Activated T-cell treated with anti-CD3 and anti-CD28 coated beads for 1 hour (primary cell): ENCODE results near the gene HLCS.
"Not testable (repeated sequence)": the region's sequence is repeated elsewhere in the genome, so short reads cannot be mapped to it uniquely, and the experiment has no call there.

Experiments
- DNase-seq: peaks from one replicate; pipeline ENCODE4 v3.0.0-alpha.2; 2020; ENCODE audit warnings: low read depth

The HLCS gene

GRCh38 chr21:36955783-36956182 lies 10.7 kb downstream of the HLCS start:
- DNase-seq = no peak

- DNase-seq = not testable (repeated sequence)
These were observed 14.1 kb downstream of the HLCS start for GRCh38 chr21:36952331-36952730.

DNA sequence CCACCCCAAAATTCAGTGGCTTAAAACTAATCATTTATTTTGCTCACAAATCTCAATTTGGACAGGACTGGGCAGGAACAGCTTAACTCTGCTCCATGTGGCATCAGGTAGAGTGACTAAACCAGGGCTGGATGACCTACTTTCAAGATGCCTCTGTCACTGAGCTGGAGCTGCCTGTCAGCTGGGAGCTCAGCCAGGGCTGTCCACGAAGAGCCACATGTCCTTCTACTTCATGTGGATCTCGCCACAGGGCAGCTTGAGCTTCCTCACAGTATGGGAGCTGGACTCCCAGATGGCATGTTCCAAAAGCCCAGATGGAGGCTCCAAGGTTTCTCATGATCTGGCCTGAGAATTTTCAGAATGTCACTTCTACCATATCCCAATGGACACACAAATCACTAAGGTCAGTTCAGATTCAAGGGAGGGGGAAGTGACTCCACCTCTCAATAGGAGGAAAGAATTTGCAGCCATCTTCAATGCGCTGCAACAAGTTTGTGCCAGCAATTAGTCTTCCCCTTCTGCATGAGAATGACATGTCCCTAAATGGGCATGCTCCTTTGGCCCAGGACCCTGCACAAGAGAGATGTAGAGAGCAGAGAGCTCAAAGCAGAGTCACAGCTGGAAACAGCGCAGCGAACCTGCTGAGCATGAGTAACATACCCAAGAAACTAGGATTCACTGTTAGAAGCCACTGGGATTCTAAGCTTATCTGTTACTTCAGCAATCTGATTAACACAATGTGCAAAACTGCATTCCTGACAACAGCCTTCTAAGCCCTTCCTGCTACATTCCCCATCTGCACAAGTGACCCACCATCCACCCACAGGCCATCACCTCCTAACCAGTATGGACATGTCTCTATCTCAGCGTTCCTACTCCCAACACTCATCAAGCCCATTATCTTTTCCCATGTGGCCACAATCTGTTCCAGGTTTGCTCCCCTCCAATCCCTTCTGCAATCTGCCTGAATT lies 17.0 kb downstream of the HLCS start:
- DNase-seq = no peak

GRCh38 chr21:36948686-36949085 lies 17.8 kb downstream of the HLCS start:
- no peak for DNase-seq

GRCh38 chr21:36946949-36947356 lies 19.5 kb downstream of the HLCS start:
- no peak for DNase-seq

DNA sequence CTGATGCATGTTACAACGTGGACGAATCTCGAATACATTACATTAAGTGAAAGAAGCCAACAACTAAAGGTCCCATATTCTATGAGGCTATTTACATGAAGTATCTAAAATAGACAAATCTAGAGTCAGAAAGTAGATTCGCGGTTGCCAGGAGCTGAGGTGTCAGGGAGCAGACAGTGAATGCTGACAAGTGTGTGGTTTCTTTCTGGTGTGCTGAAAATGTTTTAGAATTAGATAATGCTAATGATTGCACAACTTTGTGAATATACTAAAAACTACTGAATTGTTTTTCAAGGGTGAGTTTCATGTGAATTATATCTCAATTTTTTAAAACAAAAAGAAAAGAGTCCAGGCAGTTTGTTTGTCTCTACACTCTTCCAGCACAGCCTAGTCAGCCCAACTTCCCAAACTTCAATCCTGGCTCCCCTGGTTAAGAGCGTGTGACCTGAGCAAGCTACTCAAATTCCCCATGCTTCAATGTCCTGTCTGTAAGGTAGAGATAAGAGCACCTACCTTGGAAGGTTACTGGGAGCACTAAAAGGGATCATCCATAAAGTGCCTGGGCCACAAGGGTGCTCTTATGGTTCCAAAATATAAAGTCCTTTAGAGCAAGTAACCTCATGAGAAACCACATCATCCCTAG lies 20.9 kb downstream of the HLCS start:
- DNase-seq = no peak

DNA sequence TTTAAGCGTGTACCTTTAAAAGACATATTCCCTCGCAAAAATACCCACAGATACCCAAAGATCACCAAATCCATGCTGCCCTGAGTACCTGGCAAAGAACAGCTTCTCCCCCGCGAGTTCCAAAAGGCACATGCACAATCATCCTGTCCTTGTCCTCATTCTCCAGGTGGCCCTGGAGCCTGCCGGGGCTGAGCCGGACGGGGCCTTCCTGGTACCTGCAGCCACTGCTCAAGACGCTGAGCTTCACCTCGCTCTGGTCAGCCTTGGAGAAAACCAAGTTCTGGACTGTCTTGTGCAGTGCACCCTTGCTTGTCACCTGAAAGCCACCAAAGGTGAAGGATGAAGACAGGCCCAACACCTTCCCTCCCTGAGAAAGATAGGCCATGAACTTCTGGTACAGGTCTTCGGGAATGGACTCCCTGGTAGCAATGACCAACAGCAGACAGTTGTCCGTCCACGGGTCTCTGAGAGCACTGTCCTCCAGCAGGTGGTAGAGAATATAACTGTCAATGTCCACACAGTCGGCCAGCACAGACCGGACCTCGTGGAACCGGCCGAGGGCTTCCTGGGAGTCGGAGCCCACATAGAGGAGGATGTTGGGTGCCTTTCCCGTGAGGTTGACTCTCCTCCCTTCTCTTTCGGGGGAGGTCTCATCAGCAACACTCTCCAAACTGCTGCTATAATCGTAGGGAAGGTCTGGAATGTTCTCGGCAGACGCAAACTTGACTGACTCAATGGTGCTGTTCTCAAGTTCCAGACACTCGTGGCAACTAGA lies 29.9 kb downstream of the HLCS start:
- no peak for DNase-seq

DNA sequence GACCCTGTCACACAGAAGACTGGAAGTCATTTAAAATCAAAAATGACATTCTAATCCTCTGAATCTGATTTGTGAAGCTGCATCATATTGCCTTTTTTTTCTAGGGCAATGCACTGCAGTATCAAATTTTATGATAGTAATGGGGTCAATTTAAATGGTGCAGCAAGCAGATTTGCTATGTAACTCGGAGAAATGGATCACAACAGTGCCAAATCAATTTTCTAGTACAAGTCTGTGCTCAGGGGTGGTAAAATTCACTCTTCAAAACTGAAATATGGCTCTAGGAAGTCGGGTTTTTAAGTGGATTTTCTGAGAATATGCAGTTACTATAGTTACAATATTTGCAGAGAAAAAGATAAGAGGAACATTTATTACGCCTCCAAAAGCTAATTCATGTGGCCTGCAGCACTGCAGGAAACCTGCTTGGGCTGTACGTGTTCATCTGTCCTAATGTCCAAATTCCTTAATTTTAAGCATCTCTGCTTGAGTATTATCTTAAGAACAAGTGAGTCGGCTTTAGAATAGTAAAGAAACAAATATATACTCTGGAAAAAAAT lies 31.5 kb downstream of the HLCS start:
- DNase-seq = no peak

DNA sequence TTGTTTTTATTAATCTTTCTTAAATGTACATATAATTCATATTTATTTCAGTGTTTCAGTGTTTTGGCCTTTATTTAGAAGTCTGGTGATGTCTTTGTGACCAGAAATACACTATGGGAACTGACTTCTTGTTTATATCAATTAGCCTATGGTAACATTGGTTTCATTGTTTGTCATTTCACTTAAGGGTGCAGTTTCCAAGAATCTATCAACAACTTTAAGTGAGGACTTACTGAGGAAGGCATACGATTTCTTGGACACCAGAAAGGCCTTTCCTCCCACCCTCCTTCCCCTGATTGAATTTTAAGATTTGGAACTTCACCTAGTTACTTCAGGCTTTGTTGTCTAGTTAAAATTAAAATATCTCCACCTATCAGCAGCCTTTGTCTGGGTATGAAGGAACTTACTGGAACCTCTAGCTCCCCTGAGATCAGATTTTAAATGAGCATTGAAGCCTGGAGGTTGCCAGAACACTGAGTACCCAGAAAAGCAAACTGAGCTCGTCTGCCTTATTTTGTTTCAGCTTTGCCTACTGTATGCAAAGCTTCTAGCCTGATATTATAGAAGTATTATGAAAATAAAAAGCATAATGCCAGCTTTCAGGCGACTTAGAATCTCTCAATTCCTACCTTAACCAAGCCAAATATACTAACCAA lies 34.2 kb downstream of the HLCS start:
- no peak for DNase-seq

GRCh38 chr21:36929622-36930021 lies 36.8 kb downstream of the HLCS start:
- no peak for DNase-seq

DNA sequence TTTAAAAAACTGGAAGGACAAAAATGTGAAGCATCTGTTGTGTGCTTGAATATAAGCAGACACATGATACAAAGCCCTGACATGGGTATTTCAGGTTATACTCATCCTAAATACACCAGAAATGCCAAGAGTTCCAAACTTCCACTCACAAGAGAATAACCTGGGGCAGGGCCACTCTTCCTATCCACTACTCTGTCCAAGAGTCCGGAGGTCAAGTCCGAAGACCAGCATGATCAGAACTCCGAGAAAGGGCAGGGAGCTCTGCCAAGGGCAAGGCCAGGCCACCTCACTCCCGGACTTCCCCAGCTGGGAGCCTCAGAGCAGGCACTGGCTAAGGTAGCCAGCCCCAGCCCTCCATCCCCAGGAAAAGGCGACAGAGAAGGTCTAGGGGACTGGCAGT lies 37.5 kb downstream of the HLCS start:
- no peak for DNase-seq

DNA sequence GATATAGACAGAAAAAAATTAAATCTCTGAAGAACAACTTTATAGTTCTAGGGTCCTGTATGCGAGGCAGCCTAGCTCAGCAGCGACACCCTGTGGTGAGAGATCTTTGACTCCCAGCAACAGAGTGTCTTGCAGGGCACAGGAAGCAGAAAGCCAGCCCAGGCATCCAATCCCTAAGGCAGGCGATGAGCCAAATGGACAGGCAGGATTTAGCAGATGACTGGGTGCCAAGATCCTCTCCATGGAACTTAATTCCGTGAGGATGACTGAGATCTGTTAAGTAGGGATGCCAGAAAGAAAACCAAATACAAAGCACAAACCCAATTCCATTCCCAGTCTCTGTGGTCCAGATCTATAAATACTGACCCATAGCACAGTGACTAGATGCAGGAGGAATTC lies 38.8 kb downstream of the HLCS start:
- peak; percentile 62 for DNase-seq

DNA sequence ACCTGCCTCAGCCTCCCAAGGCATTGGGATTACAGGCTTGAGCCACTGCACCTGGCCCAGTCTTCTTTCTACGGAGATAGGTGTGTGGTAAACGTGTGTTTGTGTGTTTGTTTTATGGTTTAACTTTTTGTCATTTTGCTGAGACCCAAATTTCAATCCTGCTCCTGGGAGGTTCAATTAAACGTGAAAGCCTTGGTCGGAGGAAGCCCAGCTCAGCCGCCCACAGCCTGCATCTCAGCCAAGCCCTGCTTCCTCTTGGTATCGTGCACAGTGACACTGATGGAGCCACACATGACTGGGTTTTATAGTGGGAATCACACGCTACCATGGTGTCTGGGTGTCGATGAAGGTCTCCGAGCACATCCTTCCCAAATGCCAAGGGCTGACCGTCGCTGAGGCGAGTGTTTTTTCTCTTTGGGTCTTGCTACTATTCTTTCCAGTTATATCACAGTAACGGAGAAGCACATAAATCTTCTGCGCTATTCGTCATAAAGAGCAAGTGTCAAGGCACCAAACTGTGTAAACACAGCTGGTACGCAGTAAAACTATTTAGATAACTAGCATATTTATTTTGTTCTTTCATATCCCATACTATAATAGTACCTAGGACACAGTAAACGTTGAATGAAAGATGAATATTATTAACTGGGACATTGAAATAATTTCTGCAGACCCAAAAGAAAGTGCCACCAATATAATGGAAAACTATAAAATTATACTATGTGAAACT lies 39.3 kb downstream of the HLCS start:
- no peak for DNase-seq

DNA sequence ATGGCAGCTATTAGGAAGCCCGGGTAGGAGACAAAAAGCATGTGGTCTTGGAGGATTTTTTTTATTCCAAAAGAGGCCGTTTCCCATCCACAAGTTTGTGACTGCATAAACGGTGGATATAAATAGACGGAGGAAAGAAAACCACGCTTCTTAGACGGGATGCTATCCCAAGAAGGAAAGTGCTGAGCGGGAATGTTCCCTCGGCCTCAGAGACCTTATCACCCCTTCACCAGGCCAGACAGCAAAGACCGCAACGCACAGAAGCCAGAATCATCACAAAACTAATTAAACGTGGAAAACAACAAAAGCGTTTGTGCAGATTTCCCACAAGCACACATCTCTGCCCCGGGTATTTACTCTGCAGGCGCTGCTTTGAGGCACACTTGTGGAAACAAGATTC lies 43.2 kb downstream of the HLCS start:
- DNase-seq = no peak

DNA sequence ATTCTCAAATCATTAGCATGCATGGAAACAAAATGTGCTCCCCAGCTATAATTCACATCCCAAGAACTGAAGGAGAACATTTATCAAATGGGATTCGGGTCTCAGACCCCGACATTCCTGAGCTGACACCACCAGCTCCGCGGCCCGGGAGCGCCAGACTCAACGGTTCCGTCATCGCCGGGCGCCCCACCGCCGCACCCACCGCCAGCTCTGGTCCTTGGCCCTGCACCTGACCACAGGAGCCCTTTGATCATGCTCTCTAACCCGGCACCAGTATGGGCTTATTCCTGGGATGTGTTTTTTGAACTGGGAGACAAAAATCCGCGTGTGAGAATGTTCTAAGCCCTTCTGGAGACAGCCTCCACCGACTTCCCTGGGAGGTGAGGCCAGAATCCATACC lies 43.6 kb downstream of the HLCS start:
- no peak for DNase-seq

DNA sequence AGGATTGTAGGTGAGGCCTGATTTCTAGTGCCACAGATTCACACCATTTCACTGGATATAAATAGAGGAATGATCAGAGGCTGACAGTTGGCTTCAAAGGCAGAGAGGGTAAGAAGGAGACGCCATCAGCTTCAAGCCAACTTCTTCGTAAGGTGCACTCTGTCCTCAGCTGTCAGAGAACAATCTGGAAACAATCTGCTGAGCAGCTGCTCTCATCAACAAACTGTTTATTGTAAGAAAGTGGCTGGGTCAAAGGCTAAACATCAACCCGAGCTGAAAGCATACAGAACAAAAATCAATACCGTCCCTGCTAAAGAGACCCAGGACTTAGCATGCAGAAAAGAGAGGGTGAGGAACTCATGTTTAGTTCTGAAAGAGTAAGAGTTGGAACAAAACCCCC lies 48.2 kb downstream of the HLCS start:
- no peak for DNase-seq

- no peak for DNase-seq
These were observed 48.9 kb downstream of the HLCS start for GRCh38 chr21:36917471-36918158.

DNA sequence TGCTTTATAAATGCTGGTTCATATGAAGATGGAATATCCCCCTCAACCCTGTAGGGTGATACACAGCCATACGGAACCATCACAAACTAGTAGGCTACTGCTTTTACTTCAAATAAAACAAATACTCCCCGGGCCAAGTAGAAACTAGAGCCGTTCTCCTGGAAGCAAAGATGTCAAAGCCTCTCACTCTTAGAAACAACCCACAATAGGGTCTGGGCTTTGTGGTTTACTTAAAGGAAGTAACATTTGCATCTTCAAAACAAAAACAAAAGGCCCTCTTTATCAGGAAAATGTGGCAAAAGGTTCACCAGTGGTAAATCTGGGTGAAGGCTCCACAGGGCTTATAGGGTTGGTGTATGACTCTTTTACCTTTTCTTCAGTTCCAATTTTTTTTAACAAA lies 49.8 kb downstream of the HLCS start:
- DNase-seq = no peak

GRCh38 chr21:36915696-36916245 lies 50.7 kb downstream of the HLCS start:
- DNase-seq = no peak

- DNase-seq = no peak
These were observed 51.3 kb downstream of the HLCS start for GRCh38 chr21:36915014-36915695.
